Heart right ventricle (tissue), 16 donors: ENCODE measurements around the gene UCHL5. TPM values are rescaled to one million over a fixed set of nuclear protein-coding genes. Genes with fewer than 3 reads are reported as not detected.
"Not testable (repeated sequence)": the region's sequence is repeated elsewhere in the genome, so short reads cannot be mapped to it uniquely, and the experiment has no call there.

Experiments
- ATAC-seq, 8 donors: fragments of 200-7000 bp; cut with Tn5 transposase; one replicate each; pipeline ENCODE4 v1.9.1; 2020; ENCODE audit warnings: mild to moderate bottlenecking in 8 of 8, moderate library complexity in 8 of 8, moderate number of reproducible peaks in 1 of 8
- DNase-seq, 2 donors: peaks; one replicate each; pipeline ENCODE4 v3.0.0-alpha.2; 2020
- H3K27ac ChIP-seq, 10 donors: fragments of 200-600 bp; sonication (generic) in 2 of 10; one replicate each; pipeline versions ENCODE4 v1.5.0 to v1.8.0; 2020 to 2022; ENCODE audit warnings: mild to moderate bottlenecking in 3 of 10
- H3K27me3 ChIP-seq, 7 donors: fragments of 200-600 bp; one replicate each; pipeline ENCODE4 v1.8.0; 2021 to 2022; ENCODE audit warnings: mild to moderate bottlenecking in 2 of 7
- H3K36me3 ChIP-seq, 9 donors: fragments of 200-600 bp; sonication (generic) in 1 of 9; one replicate each; pipeline versions ENCODE4 v1.5.0 to v1.8.0; 2020 to 2022; ENCODE audit warnings: mild to moderate bottlenecking in 2 of 9
- H3K4me1 ChIP-seq, 9 donors: fragments of 200-600 bp; sonication (generic) in 1 of 9; one replicate each; pipeline versions ENCODE4 v1.5.0 to v1.8.0; 2020 to 2022; ENCODE audit warnings: mild to moderate bottlenecking in 4 of 9
- H3K4me3 ChIP-seq, 10 donors: fragments of 200-600 bp; sonication (generic) in 2 of 10; one replicate each; pipeline versions ENCODE4 v1.5.0 to v1.8.0; 2020 to 2022; ENCODE audit warnings: mild to moderate bottlenecking in 7 of 10, moderate library complexity in 2 of 10
- H3K9me3 ChIP-seq, 11 donors: fragments of 200-600 bp in 10 of 11; sonication (generic) in 2 of 11; one replicate each; pipeline versions ENCODE4 v1.5.0 to v1.8.0; 2013 to 2022; ENCODE audit warnings: mild to moderate bottlenecking in 2 of 11, control low read depth in 1 of 11, moderate library complexity in 1 of 11
- CTCF ChIP-seq, 9 donors: fragments of 200-600 bp; sonication (generic) in 2 of 9; IDR thresholded peaks; one replicate each; pipeline versions ENCODE4 v1.5.0 to v1.8.0; 2021 to 2022; ENCODE audit warnings: antibody characterized with exemption in 9 of 9, mild to moderate bottlenecking in 5 of 9, moderate library complexity in 1 of 9
- WGBS, 2 donors: extraction: QIAGEN DNeasy Blood & Tissue Kit; methylation state at CpG; one replicate each; pipeline ENCODE4 v1.1.7; 2013; ENCODE audit warnings: inconsistent platforms in 1 of 2; 5-methylcytosine and 5-hydroxymethylcytosine counted together
- intact Hi-C, 10 donors: fragments of 100-400 bp; cut with DNase I; formaldehyde crosslinking; loops; one replicate each; pipeline versions ENCODE4 v1.11.1 to v1.14.2; 2022
- polyA plus RNA-seq, 2 donors: library from polyadenylated mRNA; stranded (reverse); fragments of 200-250 nt; gene quantifications; one replicate each; pipeline ENCODE4 v1.2.3, GENCODE V29; 2013
- total RNA-seq, 10 donors: library from RNA; stranded (reverse); fragmentation: NEBNext Ultra II Directional in 3 of 10; extraction: Animal tissue kit (Norgen Biotek cat#: 25700) in 3 of 10; gene quantifications; one replicate each; pipeline versions ENCODE4 v1.2.1 to v1.2.4, GENCODE V29; 2021 to 2023
- donor health status: Arrhythmogenic right ventricular cardiomyopathy.
- donor health status: ischemic (EF 13 %, LVEDD 7.1; RV severe dilation, severe dysfunction).
- donor health status: healthy with polysubstance abuse.
- donor health status: DM: no; HTN: yes; CAD: no.
- donor health status: DM: no; HTN: no; CAD: no.
- donor health status: ischemic (EF 25% LVEDD 6.9; RV normal size, moderate dysfunction).
- donor health status: ischemic (EF 25% LVEDD 5.7; RV mildly dilated, moderate dysfunction).
- donor health status: healthy.
- donor health status: DM: yes; HTN: yes; CAD: no.
- donor health status: Ischemic cardiomyopathy.
- donor health status: ischemic (EF 35%, LVEDD 5.7; RV mildly dilated, moderate dysfunction).
- donor health status: nonischemic (EF 11% LVEDD 7.7; RV severe dilation, severe dysfunction).
- donor health status: DM: yes; HTN: yes; CAD: no.
- donor health status: PGD.
- donor health status: ischemic (EF 29% LVEDD 5.4; RV normal size, mild dysfunction).
- donor health status: nonischemic (EF 23%, LVEDD 6.1; RV moderate dilation, normal function).

UCHL5 gene
- total and polyA plus RNA-seq, 12 donors, result 13.3 to 45.2 (median 34.9) TPM

- no peaks in the 10 kb centered on the region for H3K4me1 ChIP-seq
- 98% methylated on average over 3 of the region's 3 CpGs for WGBS, 2 donors
- intact Hi-C loops, result loop anchor here in 1 of 10 donors (10.0 kb wide), 1 partner anchor 432 kb away; no protein-coding TSS in a partner anchor
- no peaks in the 10 kb centered on the region for H3K27me3 ChIP-seq
- no peak for DNase-seq
- H3K9me3 ChIP-seq, result peaks cover 0 to 6% (median 0%) of the 10 kb centered on the region in 11 donors
- H3K27ac ChIP-seq, result no peak overlapping the region
- no peaks in the 10 kb centered on the region for H3K36me3 ChIP-seq
- TF ChIP-seq CTCF (IDR thresholded peaks at IDR 0.05), result no peak
- H3K4me3 ChIP-seq, result no peak overlapping the region
- ATAC-seq, result no peak
Observed at GRCh38 chr1:193036337-193037047, 22.7 kb downstream of the UCHL5 start.

- Histone ChIP-seq H3K27ac (no peak overlapping the region), H3K4me1 (peaks cover 0 to 5% (median 0%) of the 10 kb centered on the region in 9 donors), H3K9me3 (peaks cover 0 to 6% (median 0%) of the 10 kb centered on the region in 11 donors), H3K4me3 (no peak overlapping the region), H3K36me3 (peaks cover 0 to 9% (median 0%) of the 10 kb centered on the region in 9 donors), H3K27me3 (no peaks in the 10 kb centered on the region)
- no peak for TF ChIP-seq CTCF (IDR thresholded peaks at IDR 0.05)
- intact Hi-C loops, result loop anchor here in 3 of 10 donors (5.0 to 10.0 kb wide), 2 partner anchors 429 to 556 kb away; no protein-coding TSS in a partner anchor
- ATAC-seq (no peak), DNase-seq (no peak)
Observed at GRCh38 chr1:193033610-193034009, 25.6 kb downstream of the UCHL5 start.

- not testable (repeated sequence) for ATAC-seq, H3K4me1 ChIP-seq, H3K27ac ChIP-seq, H3K27me3 ChIP-seq, H3K9me3 ChIP-seq, DNase-seq, H3K4me3 ChIP-seq
- intact Hi-C loops, result loop anchor here in 3 of 10 donors (5.0 to 10.0 kb wide), 2 partner anchors 428 to 556 kb away; no protein-coding TSS in a partner anchor
- 95 to 98% methylated on average over 9 of the region's 9 CpGs for WGBS, 2 donors
- peaks cover 0 to 16% (median 0%) of the 10 kb centered on the region in 9 donors for H3K36me3 ChIP-seq
Observed at GRCh38 chr1:193032643-193033427, 26.3 kb downstream of the UCHL5 start.

- 89 to 92% methylated on average over 2 of the region's 2 CpGs for WGBS, 2 donors
- ATAC-seq (no peak), DNase-seq (no peak)
- H3K36me3 ChIP-seq, result peaks cover 0 to 30% (median 4%) of the 10 kb centered on the region in 9 donors
- no peak overlapping the region for H3K27ac ChIP-seq
- H3K4me1 ChIP-seq, result peaks cover 0 to 5% (median 0%) of the 10 kb centered on the region in 9 donors
- intact Hi-C loops, result loop anchor here in 3 of 10 donors (5.0 to 10.0 kb wide), 2 partner anchors 427 to 554 kb away; no protein-coding TSS in a partner anchor
- no peak overlapping the region for H3K4me3 ChIP-seq
- peak in 5 of 9 donors; percentile 23 to 44 (median 39) for TF ChIP-seq CTCF (IDR thresholded peaks at IDR 0.05)
- H3K27me3 ChIP-seq, result no peaks in the 10 kb centered on the region
- peaks cover 0 to 6% (median 0%) of the 10 kb centered on the region in 11 donors for H3K9me3 ChIP-seq
Observed at GRCh38 chr1:193031431-193031830, 27.7 kb downstream of the UCHL5 start.
